Neural progenitor cell (in vitro differentiated cells): Measurements from ENCODE around the gene PSMB4.

Experiments
- CTCF ChIP-seq: fragments of 200-600 bp; sonication (generic); IDR thresholded peaks from 2 replicates; pipeline ENCODE4 v1.5.1; 2017; ENCODE audit warnings: antibody characterized with exemption, mild to moderate bottlenecking
- EZH2 ChIP-seq: fragments of 200-600 bp; sonication (generic); IDR thresholded peaks from 2 replicates; pipeline ENCODE4 v1.6.1; 2017; ENCODE audit warnings: antibody characterized with exemption, mild to moderate bottlenecking, moderate library complexity
- EZH2phosphoT487 ChIP-seq: fragments of 200-600 bp; sonication (generic); IDR thresholded peaks from 2 replicates; pipeline ENCODE4 v1.6.1; 2017; ENCODE audit warnings: antibody characterized with exemption

DNA sequence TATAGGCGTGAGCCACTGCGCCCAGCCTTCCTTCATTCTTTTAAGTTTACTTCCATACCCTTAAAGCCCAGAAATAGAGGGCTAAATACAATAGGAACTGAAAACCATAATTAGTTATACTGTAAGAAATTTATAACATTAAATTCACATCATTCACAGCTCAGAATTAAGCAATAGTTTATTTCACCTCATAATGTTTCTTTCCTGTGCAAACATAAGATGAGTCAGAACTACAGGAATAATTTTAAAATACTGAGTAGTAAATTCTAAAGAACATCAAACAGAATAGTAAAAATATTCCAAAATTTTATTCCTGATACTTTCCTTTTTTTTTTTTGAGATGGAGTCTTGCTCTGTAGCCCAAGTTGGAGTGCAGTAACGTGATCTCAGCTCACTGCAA is 35.8 kb downstream of the PSMB4 start:
- no peak for TF ChIP-seq CTCF
- no peak for TF ChIP-seq EZH2
- no peak for TF ChIP-seq EZH2phosphoT487
